Measurements from ENCODE around the gene CLCF1.

Gene CLCF1

DNA sequence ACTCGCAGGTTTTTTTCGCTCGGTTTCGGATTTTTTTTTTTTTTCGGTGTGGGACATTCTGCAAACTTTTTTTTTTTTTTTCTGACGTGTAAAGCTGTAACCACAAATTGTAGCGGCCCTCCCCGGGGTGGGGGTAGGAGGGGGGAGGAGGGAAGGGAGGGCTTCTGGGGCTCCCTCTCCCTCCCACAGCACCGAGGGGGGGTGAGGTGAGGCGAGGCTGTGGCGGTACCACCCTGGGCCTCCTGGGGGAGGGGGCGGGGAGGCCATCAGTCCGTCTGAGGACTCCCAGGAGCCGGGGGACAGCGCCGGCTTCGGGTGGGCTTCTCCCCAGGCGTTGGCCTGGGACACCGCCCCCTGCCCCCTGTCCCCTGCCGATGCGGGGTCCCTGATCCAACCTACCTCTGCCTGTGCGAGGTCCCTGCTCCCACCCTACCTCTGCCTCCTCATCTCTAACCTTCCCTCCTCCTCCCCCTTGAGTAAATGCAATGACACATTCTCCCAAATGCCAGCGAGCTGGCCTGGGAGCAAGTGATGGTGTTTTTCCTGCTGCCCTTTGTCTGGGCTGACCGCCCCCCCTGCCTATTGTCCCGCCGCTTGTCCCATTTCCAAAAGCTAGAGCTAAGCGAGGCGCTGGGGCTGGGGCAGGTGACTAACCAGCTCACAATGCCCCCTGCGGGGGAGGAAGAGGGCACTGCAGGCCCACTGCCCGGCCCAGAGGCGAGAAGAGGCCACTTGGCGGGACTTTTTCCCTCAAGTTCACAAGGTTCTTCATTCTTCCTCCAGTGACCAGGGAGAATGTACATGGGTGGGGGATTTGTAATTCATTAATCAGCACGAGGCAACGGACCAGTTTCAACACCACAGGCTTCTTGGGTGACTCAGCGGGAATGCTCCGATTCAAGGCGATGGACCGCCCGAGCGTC is 511 bp upstream of the CLCF1 start:
- DNase-seq = peak; percentile 66 to 72

DNA sequence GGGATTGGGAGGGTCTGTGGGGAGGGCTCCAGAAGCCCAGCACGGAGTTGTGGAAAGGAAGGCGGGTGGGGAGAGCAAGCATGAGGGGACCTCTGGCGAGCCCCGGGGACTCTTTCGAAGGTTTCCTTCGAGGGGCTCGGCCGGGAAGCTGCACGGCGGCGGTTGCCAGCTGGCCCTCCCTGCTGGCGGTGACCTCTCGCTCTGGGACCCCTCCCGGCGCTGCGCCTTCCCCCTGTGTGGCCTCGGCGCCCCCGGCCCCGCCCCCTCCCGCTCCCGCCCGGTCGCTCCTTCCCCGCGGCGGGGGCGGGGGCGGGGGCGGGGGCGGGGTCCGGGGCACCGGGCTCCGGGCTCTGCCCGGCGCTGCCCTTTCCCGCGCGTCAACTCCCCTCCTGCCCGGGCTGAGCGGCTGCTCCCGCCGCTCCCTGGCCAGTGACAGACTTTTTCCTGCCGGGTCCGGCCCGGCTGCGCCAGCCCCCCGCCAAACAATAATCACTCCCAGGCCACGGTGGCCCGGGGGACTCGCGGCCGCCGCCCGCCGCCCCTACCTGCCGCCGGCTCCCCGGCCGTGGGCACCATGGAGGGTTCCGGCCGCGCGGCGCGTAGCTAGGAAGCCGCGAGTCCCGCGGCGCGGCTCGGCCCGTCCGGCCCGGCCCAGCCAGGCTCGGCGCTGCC is 941 bp downstream of the CLCF1 start:
- DNase-seq = no peak

DNA sequence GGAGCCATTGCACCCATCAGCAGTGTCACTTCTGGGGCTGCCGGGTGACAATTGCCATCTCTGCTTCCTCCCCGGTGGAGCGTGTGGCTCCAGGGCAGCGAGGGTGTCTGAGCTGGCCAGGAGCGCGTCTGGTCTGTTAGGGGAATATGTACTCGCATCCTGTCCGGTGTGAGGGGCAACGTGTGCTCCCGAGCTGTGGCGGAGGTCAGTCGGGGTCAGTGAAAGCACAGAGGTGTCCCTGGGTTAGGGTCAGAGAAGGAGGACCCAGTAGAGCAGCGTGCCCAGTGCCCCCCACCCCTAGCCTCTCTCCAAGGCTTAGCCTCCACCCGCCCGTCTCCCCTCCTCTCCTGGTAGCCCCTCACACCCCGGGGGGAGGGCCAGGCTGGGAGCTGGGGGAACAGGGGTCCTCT is 1.5 kb downstream of the CLCF1 start:
- no peak for DNase-seq

DNA sequence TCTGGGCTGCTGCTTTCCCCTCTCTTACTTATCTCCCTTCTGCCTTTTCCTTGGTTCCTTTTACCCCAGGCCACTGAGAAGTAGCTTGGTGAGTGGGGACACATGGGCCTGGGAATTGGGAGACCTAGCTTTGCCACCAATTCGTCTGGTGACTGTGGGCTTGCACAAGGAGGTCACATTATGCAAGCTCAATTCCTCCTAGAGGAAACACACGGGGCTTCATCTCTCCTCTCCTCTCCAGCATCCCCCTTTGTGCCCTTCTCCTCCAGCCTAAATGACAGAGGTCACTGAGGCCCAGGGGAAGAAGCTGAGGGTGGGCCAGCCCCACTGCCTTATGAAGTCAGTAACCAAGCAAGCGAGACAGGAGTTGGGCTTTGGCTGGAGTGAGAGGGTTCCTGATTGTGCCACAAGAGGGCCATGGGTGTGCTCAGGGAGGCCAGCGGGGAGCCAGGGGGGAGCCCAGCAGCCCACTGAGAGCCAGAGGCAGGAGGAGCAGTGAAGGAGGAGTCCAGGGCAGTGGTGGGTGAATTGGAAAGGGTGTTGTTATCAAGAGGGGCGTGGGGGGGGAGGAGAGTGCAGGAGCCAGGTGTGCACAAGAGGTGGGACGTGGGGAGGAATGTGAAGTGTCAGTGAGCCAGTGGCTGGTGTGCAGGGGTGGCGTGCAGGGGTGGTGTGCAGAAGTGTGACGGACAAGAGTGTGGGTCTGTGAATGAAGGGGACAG is 2.0 kb downstream of the CLCF1 start:
- DNase-seq = no peak

DNA sequence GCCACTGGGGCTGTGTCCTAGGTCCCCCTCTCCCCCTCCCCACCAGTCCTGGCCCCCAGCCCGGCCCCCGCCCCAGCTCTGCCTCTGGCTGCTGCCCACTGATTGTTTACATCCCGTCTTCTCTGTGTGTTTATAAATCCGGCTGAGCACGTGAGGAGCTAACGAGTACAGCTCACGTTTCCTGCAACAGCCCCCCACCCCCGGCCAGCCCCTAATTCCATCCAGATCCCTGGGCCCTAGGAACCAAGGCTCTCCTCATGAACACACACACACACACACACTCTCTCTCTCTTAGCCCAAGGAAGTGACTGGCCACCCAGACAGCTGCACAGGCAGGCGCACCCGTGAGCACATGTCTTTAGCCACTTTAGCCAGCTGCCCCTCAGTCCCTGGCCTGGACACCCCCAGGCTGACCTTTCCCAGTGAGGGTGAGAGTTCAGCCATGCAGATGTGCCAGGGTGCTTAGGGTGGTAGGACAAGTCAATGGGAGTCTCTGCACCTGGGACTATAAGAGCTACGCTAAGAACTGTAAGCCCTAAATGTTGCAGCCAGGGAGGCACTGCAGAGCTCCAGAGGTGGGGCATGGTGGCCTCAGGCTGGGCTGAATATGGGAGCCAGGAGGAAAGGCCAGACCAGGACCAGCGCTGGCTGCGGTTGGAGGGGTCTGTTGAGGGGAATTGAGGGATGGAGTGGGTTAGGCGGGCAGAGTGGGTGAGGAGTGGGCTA is 2.9 kb downstream of the CLCF1 start:
- DNase-seq = no peak

DNA sequence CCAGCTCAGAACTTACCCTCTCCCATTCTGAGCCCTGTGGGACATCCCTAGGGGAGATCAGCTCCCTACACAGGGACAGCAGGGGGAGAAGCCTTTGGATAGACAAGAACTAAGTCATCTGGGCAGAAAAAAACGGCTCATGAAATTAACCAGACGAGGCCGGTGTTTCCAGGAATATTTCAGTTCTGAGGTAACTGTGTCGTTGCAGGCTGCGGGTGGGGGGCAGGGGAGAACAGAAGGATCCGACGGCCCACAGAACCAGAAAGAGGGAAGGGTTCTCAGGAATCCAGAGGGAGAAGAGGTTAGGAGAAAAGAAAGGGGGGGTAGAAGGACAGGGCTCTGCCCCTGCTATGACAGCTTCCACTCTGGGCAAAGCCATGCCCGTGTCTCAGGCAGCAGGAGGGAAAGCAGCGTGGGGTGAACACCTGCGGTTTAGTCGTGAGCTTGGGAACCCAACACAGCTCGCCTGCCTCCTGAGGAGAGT is 3.6 kb downstream of the CLCF1 start:
- DNase-seq = no peak

DNA sequence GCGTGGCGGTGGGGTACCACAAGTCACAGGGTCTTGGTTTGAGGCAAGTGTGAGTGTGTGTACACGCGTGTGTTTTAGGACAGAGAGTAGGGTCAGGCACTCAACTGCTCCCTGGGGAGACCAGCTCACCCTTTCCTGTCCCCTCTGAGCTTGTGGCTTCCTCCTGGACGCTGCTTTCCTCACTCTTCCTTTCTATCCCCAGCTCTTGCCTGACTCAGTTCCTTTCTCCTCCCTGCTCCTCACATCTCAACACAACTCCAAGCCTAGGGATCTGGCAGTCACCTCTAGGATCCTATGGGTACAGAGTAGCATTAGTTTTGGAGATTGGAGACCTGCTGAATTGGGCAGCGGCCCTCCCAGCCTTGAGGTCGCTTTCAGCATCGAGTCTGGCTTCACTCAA is 4.1 kb downstream of the CLCF1 start:
- DNase-seq = no peak

DNA sequence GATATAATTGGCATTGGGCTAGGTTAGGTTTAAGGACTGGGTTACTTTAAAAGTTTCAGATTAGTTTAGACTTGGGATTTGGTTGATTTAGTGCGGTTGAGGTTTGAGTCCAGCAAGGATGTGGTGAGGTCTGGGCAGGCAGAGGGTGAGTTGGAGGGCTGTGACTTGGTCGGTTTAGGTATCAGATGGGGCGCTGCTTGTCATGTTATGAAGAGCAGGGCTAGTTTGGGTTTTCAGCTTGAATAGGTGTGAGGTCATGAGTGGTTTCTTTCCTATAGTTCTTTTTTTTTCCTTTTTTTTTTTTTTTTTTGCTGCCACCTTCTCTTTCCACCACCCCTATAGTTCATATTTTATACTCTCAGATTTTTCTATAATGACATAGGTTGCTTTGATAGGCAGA is 4.8 kb downstream of the CLCF1 start:
- DNase-seq = no peak

DNA sequence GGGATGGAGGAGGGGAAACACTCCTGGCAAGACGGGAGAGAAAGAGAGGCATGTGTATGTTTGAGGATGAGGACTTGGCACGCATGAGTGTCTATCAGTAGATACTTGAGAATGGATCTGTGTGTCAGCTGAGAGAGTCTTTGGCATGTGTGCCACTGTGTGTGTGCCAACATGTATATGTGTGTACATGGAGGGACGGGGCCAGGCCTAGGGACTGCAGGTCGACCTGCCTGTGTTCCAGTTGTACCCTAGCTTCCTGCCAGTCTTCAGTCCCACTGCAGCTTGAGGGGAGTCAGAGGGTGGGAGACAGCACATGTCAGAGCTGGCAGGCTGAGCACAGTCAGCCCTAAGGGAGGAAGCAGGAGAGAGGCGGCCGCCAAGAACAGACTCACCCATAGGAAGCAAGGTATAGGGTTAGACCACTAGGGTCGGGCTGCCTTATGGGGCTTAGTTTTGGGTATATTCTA is 5.6 kb downstream of the CLCF1 start:
- no peak for DNase-seq

DNA sequence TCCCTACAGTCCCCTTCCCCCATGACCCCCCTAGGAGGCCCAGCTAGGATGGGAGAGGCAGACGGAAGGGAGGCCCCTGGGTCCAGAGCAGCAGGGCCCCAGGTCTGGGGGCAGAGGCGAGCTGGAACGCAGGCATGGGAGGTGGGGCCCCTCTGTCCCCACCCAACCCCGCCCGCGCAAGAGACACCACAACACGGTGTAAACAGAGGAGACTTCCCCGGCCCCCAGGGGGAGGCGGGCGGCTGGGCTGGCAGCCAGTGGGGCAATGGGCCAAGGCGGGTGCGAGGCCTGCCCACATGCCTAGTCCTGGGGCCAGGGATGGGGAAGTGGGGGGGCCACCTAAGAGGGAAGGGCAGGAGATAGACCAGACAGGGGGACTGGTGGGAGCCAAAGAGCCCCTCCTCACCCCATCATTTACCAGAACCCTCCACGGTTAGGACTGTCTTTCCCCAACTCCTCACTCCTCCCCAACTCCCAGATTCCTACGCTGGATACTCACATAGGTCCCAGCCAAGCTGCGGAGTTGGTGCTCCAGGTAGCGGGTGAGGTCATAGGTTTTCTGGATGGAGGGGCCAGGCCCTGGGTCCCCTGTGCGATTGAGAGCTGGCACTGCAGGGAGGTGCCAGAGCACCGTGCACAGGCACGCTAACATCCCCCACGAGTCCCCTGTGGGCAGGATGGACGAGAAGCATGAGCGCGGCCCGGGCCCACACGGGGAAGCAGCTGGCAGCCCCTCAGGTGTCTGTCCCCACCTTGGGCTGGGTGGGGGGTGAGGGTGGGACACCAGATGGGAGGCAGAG is 6.2 kb downstream of the CLCF1 start:
- no peak for DNase-seq

DNA sequence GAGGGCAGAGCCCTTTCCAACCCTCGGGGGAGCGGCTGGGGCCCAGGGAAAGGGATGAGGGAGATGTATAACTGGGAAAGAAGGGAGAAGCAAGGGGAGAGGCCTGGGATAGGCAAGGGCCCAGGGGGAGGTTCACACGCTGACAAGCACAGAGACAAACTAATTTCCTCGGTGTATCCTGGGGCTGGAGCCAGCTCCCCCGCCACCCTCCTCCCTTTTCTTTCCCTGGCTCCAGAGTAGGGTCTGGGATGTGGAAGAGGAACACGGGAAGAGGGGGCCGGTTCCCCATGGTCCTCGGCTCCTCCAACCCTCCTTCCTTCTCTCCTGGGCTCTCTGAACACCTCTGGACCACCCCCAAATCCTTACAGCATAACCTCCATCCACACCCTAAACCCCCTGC is 6.9 kb downstream of the CLCF1 start:
- no peak for DNase-seq

DNA sequence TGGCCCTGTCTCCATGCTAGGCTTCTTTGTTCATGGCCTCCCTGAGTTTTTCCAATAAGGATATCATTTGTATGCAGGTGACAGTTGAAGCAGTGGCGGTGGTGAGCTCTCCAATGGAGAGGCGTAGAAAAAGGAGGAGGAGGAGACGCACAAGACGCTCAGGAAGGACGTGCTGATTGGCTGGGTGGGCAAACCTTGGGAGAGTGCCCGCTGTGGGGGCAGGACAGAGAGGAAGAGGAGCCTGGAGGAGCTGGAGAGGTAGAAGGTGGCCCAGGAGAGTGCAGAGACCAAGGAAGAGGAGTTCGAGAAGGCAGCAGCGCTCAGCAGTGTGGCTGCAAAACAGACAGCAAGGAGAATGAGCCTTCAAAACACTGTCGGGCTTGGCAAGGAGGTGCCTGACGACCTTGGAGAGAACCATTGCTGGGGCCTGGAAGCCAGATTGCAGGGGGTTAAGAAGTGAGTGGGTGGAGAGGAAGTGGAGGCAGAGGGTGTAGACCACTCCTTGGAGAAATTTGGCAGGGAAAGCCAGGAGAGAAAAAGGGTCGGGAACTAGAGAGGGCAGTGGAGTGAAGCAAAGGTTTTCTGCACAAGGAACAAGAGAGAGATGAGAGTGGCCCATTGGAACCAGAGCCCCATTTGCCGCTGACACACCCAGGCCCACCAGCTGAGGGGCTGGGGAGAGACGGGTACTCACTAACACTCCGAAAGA is 7.5 kb downstream of the CLCF1 start:
- DNase-seq = no peak

DNA sequence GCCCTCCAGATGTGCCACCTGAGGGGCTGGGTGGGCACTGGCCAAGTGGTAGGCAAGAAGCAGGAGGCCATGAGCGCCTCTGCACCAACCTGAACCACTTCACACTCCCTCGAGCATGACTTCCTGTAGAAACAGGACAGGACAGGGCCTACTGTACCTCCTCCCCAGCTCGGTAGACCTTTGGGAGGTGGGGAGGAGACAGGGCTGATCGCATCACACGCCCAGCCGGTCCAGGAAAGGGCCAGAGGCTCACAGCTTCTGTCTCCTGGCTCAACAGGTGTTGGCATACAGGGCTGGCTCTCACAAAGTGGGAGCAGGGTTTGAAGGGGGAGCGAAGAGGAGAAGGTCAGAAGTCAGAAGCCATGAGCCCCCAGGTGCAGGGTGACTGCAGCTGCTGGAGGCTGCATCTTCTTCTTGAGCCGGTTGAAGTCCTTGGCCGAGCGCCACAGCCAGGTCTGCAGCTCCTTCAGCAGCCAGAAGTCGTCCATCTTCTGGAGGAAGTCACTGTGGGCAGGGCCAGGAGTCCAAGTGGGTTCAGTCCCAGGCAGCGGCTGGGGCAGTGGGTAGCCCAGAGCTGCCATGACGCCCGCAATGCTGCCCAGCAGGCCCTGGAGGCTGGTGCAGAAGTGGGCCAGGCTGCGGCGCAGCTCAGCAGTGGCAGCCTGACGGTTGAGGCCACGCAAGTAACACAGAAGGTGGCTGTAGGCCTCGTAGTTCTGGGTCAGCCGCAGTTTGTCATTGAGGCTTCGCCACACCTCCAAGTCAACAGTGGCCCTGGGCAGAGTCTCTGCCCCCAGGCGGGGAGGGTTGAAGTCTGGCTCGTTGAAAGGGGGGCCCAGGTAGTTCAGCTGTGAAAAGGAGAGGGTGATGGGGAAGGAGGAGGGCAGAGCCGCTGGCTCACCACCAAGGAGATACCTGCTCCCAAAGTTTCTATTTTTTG is 8.3 kb downstream of the CLCF1 start:
- no peak for DNase-seq

DNA sequence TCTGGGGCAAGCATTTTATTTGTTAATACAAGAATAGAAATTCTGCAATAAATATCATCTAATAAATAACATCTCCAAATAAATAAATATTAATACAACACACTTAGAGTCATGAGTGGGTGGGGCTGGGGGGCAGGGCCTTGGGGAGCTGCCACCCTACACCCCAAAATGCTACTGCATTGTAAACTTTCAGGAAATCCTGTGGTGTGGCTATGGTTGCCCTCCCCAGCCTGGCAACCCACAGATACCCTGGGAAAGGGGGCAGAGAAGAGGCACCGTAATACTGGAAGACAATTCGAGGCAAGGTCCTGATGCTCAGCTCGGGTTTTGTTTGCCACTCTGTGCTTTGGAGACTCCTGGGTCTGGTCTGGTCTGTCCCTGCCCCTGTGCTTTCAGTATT is 9.2 kb downstream of the CLCF1 start:
- no peak for DNase-seq

DNA sequence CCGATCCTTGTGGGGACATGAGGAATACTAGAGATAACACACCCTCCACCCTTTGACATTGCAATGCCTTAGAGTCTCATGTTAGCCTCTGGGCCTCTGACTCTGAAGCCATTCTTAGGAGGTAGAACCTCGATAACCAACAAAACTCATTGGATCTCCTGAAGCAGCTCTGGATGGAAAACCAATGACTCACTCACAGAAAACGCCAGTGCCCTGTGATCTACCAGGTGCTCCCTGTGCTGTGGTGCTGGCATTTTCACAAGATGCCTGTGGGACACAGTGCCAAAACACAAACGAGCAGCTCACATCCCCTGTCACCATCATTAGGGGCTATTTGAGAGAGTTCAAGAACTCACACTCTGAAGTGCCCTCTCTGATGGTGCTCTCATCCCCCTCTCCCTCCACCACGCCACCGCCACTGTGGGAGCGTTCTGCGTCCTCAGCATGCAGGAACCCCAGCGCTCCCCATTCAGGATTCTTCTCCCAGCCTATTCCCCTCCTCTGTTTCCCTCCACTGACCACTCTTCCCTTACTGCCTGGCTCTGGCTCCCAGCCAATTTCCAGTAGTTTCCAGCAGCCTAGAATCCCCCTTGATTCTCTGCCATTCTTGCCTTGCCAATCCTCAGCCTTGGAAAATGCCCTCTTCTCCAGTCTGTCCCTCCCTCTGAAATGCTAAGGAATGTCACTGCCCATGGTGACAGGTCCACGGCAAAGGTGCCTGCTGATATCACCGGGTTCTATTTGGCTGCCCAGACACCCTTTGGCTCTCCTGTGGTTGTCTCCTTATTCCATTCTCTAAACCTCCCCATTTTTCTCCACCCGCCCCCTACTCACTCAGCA is 15.3 kb downstream of the CLCF1 start:
- DNase-seq = no peak

DNA sequence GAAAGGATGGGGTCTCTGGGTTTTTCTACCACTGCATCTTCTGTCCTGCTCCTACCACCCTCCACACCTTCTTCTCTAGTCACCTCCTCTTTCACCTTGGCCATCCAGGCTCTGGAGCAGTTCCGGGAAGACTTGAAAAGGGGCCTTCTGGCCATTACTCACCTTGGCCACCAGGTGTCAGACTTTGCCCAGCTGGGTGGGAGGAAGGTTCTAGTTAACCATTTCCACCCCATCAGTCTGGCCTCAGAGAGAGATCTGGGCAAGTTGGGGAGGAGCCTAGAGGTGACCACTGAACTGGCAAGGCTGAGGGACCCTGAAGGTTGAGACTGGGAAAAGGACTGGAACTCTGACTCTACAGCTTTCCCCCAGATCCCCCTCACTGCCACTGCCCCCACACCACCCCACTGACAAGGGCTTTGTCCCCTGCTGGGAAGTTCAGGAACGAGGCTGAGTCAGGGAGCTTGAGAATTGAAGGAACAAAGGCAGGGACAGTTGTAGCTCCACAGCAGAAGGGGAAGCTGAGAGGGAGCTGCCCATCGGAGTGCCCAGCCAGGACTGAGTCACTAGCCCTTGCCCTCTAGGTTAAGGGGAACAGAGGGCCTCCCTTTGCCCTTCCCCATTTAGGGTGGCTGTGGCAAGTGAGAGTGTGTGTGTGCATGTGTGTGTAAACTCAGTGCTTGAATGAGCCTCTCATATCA is 16.4 kb downstream of the CLCF1 start:
- DNase-seq = peak; percentile 54 to 56

DNA sequence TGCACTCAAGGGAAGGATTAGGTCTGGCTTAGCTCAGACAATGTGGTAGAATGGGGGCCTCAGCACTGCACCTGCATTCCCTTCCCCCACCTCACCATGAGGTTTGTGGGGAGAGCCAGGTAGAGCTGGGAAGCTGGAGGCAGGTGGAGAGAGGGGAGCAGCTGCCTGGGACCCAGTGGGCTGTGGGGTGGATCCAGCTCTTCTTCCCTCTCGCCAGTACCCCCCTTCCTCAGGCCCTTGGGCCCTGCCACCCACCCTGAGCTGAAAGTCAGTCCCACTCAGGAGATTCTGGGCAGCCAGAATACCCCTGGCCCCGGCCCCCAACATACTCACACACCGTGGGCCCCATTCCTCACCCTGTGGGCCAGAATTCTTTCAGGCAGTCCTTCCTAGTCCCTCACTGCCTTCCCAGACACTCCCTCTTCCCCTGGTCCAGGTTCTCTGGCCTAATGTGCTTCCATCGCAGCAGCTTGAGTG is 17.0 kb downstream of the CLCF1 start:
- no peak for DNase-seq

DNA sequence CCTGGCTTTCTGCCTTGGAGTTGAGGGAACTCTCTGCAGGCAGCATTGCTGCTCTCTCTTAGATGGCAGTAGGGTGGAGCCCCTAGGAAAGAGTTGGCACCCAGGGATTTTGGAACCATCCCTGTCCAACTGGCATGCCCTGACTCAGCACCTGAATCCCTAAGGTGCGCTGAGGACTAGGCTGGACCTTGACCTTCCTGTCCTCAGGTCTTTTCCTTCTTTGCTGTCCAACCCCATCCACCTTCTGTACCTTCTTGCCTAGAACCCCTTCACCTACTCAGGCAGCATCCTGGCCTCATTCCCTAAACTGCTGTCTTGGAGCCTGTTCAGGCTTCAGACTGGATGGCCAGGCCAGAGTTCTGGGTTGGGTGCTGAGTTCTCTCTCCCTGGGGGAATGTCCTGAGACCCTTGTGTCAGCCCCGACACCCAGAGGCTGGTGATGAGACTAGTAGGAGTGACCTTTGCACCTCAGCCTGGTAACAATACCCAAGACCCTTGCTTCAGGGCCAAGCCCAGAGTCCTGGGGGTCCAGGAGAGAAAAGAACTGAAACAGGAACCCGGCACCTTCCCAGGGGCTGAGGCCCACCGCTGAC is 17.5 kb downstream of the CLCF1 start:
- DNase-seq = no peak
